Right atrium auricular region (tissue), 2 donors: ENCODE results near the gene PRTN3. TPM values are rescaled to one million over a fixed set of nuclear protein-coding genes. Genes with fewer than 3 reads are reported as not detected.

Source experiments
- DNase-seq: peaks from one replicate; pipeline ENCODE4 v3.0.0-alpha.2; 2019; ENCODE audit warnings: low spot score
- H3K27ac ChIP-seq, 2 donors: fragments of 200-600 bp; sonication (generic); 1 replicate in 1 of 2; 2 replicates in 1 of 2; pipeline ENCODE4 v1.5.1; 2016 to 2019
- H3K27me3 ChIP-seq, 2 donors: fragments of 200-600 bp; sonication (generic); one replicate each; pipeline versions ENCODE4 v1.5.1 to v1.6.0; 2017 to 2019
- H3K36me3 ChIP-seq: fragments of 200-600 bp; sonication (generic); one replicate; pipeline ENCODE4 v1.5.1; 2016
- H3K4me1 ChIP-seq, 2 donors: fragments of 200-600 bp; sonication (generic); one replicate each; pipeline versions ENCODE4 v1.5.1 to v1.6.0; 2017 to 2019
- H3K4me3 ChIP-seq, 2 donors: fragments of 200-600 bp; sonication (generic); 1 replicate in 1 of 2; 2 replicates in 1 of 2; pipeline ENCODE4 v1.5.1; 2017 to 2019; ENCODE audit warnings: mild to moderate bottlenecking in 1 of 2, moderate library complexity in 1 of 2
- H3K9me3 ChIP-seq, 2 donors: fragments of 200-600 bp; sonication (generic); one replicate each; pipeline ENCODE4 v1.5.1; 2019
- CTCF ChIP-seq, 2 donors: fragments of 200-600 bp; sonication (generic); IDR thresholded peaks; one replicate each; pipeline ENCODE4 v1.5.1; 2019; ENCODE audit warnings: antibody characterized with exemption in 2 of 2
- total RNA-seq, 2 donors: library from RNA; depleted of rRNA; stranded (reverse); fragments of >200 nt; gene quantifications; one replicate each; pipeline ENCODE4 v1.1.0, GENCODE V29; 2016

PRTN3 gene
- total RNA-seq, 2 donors from 2014 or later: not detected

- Histone ChIP-seq H3K4me1 (peaks cover 3 to 66% of the 10 kb centered on the region in 2 donors), H3K36me3 (peaks cover 33% of the 10 kb centered on the region), H3K4me3 (peak overlapping the region; percentile 97 to 99), H3K9me3 (no peaks in the 10 kb centered on the region), H3K27ac (peak overlapping the region; percentile 89 to 96), H3K27me3 (no peaks in the 10 kb centered on the region)
- TF ChIP-seq CTCF (IDR thresholded peaks at IDR 0.05): no peak
- DNase-seq: no peak
These were observed 42.3 kb upstream of the PRTN3 start for GRCh38 chr19:798415-799075.

- no peak for TF ChIP-seq CTCF (IDR thresholded peaks at IDR 0.05)
- H3K9me3 ChIP-seq: no peaks in the 10 kb centered on the region
- H3K27ac ChIP-seq: peak overlapping the region; percentile 89 to 96
- peak overlapping the region; percentile 97 to 99 for H3K4me3 ChIP-seq
- peaks cover 41% of the 10 kb centered on the region for H3K36me3 ChIP-seq
- H3K27me3 ChIP-seq: no peaks in the 10 kb centered on the region
- DNase-seq: no peak
- H3K4me1 ChIP-seq: peaks cover 3 to 66% of the 10 kb centered on the region in 2 donors
These were observed 41.5 kb upstream of the PRTN3 start for GRCh38 chr19:799076-799881.

GRCh38 chr19:800360-801029 is 40.3 kb upstream of the PRTN3 start:
- TF ChIP-seq CTCF (IDR thresholded peaks at IDR 0.05): no peak
- Histone ChIP-seq H3K4me3 (peak overlapping the region; percentile 4 to 99), H3K4me1 (peaks cover 3 to 61% of the 10 kb centered on the region in 2 donors), H3K9me3 (no peaks in the 10 kb centered on the region), H3K27me3 (no peaks in the 10 kb centered on the region), H3K27ac (peak overlapping the region; percentile 65 to 70), H3K36me3 (peaks cover 53% of the 10 kb centered on the region)
- DNase-seq: no peak

GRCh38 chr19:801030-801860 is 39.6 kb upstream of the PRTN3 start:
- H3K4me3 ChIP-seq: peak overlapping the region; percentile 7 to 99
- no peaks in the 10 kb centered on the region for H3K27me3 ChIP-seq
- peaks cover 3 to 54% of the 10 kb centered on the region in 2 donors for H3K4me1 ChIP-seq
- H3K36me3 ChIP-seq: peaks cover 60% of the 10 kb centered on the region
- no peaks in the 10 kb centered on the region for H3K9me3 ChIP-seq
- peak overlapping the region; percentile 65 to 70 for H3K27ac ChIP-seq
- peak; percentile 74 for DNase-seq
- TF ChIP-seq CTCF (IDR thresholded peaks at IDR 0.05): no peak

GRCh38 chr19:801861-802497 is 38.8 kb upstream of the PRTN3 start:
- Histone ChIP-seq H3K27me3 (no peaks in the 10 kb centered on the region), H3K27ac (peak overlapping the region; percentile 65 to 70), H3K9me3 (no peaks in the 10 kb centered on the region), H3K4me1 (peaks cover 3 to 51% of the 10 kb centered on the region in 2 donors), H3K36me3 (peaks cover 68% of the 10 kb centered on the region), H3K4me3 (peak overlapping the region; percentile 7 to 99)
- TF ChIP-seq CTCF (IDR thresholded peaks at IDR 0.05): no peak
- no peak for DNase-seq
